GM18861 (cell line): Measurements from ENCODE around the gene GPLD1.

Source experiments
- ATAC-seq: cut with Tn5 transposase; IDR thresholded peaks from one replicate; pipeline ENCODE4 v1.9.1; 2021; ENCODE audit not compliant: unreplicated experiment

Gene GPLD1

DNA sequence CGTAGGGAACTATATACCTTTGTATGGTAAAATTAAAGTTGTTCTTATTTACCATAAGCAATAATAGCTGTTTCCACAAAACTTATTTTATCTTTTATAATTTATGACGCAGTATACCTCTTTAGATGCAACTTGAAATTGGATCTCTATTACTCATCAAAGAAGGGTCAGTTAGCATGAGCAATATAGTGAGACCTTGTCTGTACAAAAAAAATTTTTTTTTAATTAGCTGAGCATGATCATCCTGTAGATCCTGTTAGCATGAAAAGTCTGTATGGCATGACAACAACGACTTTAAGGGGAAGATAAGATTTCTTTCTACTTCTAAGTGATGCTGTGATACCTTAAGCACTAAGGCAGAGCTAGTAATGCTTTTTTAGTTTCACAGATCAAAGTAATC is 11.3 kb upstream of the GPLD1 start:
- no peak for ATAC-seq

DNA sequence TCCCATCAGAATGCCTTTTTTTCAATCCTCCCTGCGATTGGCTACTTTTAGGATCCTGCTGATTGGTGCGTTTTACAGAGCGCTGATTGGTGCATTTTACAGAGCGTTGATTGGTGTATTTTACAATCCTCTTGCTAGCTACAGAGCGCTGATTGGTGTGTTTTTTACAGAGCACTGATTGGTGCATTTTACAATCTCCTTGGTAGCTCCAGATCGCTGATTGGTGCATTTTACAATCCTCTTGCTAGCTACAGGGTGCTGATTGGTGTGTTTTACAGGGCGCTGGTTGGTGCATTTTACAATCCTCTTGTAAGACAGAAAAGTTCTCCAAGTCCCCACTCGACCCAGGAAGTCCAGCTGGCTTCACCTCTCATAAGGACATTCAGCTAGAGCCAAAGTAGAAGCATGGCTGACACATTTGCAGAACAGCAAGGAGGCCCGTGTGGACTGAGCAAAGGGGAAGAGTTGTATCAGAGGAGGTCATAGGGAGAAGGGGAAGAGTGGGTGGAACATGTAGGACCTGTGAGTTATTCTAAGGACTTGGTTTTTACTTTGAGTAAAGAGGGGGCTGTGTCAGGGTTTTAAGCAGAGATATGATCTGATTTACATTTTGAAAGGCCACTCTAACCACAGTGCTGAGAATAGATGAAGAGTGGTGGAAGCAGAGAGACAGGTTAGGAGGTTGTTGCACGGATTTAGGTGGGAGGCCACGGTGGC is 8.0 kb upstream of the GPLD1 start:
- no peak for ATAC-seq

DNA sequence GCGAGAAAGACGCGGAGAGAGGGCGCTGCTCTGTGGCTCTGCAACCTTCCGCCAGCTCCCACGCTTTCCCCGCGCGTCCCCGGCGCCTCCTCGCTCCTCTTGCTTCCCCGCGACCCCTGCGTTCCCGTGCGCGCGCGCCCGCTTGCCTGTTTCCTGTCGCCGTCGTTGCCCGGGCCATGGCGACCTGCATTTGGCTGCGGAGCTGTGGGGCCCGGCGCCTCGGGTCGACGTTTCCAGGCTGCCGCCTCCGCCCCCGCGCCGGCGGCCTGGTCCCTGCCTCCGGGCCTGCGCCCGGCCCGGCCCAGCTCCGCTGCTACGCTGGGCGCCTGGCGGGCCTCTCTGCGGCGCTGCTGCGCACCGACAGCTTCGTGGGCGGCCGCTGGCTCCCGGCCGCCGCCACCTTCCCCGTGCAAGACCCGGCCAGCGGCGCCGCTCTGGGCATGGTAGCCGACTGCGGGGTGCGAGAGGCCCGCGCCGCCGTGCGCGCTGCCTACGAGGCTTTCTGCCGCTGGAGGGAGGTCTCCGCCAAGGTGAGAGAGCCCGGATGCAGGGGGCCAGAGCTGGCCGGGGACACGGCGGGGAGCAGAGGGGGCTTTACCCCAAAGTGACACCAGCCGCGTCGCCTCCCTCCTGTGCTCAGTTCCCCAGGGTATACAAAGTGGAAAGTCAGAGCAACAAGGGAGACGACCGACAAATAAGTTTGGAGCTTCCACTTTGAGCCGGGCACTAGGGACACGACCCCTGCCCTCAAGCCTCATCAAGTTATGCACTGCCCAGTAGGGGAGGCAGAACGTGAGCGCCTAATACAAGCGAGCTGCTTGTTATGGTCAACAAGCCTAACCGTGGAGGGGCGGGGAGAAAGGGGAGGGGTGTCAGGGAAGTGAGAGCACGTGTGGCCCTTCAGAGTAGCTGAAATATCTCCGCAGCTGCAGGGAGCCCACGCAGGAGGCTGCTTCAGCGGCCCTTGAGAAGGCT is 5.7 kb upstream of the GPLD1 start, which contains the start of gene ALDH5A1:
ALDH5A1 (plus strand) TSS at position 149 of the 975 bp plus-strand sequence; CDS start at position 177, 28 bp downstream.
- peak; percentile 57 for ATAC-seq

DNA sequence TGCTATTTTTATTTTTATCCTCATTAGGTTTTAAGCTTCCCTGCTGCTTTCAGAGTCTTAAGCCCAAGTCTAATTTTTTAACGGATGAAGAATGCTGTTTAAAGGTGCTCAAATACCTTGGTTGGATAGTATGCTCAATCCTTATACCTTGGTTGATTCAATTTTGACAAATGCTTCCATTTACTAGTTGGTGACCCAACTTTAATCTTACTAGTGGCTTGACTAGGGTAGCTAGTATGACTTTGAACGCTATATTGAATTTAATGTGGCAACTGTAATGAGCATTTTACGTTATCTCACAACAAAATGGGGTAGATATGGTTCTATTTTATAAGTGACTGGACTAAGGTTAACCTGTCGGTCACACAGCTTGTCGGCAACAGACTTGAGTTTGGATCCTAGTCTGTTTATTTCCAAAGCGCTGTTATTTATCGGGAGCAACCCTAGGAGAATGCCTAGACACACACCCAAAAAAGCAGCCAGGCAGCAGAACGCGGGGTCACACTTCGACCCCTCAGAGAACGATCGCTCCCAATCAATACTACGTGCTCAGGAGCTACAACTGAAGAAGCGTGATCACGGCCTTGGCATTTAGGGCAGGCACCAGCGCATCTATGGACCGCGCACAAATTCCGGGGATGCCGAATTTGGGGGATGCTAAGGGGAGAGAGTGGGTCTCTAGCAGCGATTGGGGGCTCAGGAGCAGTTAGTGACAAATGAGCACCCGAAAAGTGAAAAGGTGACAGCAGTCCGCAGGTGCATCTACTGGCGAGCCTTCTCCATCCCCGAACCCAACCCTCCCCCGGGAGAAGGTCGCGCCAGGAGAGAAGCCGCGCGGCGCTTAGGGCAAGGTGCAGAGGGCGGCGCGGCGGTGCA is 4.8 kb upstream of the GPLD1 start:
- no peak for ATAC-seq

DNA sequence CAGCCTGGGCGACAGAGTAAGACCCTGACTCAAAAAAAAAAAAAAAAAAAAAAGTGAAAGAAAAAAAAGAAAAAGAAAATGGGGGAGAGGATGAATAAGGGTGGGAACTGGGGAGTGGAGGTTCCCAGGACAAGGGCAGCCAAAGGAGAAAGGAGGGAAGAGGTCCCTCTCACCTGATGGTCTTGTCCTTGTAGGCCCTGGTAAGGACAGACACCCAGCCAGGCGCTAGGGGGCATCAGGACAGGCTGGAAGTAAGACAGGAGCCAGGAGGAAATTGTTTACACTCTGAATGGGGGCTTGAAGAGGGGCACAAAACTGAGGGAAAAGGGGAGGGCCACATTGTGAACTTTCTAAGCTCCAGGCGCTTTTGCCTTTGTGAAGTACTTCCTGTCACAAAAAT is 3.1 kb upstream of the GPLD1 start:
- ATAC-seq: no peak

DNA sequence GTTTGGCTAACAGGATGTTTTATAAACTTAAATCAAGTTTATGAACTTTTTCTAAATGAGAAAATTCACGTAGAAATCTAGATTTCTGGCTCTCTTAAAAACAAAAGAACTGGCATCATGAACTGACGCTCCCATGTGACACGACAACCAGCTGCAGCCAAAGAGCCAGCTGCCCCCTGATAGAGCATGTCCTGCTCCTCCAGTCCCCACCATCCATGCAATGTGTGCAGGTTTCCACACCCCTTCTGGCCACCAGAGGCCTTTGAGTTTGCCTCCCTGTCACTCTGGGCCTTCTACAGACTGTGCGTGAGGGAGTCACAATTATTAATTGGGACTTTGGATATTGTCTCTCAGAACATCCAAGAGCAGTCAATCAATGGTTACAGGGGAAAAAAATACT is 1.6 kb upstream of the GPLD1 start:
- no peak for ATAC-seq

DNA sequence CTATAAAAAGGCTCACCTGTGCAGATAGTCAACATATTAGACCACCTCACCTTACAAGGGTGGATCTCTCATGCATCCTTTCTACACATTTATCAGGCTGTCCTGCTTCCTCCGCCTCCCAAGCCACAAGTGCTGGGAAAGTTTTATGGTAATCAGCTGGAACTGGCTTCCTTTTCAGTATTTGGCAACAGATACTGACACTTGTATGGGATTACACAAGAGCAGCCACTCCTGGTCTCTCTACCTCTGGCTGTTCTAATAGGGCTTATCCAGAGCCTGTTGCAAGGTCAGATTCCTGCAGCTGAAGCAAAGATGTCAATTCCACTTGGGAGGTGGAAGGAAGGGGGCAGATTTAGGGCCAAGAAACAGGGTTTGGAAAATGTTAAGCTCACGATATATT is 503 bp upstream of the GPLD1 start:
- ATAC-seq: no peak

DNA sequence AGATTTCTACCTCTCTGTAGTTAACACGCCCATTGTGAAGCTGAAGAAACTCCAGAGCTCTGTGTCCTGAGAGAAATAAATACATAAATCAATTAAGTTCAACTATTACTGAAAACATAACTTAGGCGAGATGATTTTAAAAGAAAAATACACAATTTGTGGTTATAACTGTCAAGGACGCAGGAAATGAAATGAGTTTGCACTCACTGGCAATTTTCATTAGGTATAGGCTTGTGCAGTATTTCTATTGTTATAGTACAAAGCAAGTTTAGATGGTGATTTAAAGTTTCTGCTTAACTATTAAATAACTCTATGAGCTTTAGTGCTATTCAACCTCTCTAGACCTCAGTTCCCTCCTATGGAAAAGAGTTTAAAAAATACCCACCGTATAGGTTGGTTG is 3.3 kb downstream of the GPLD1 start:
- no peak for ATAC-seq

DNA sequence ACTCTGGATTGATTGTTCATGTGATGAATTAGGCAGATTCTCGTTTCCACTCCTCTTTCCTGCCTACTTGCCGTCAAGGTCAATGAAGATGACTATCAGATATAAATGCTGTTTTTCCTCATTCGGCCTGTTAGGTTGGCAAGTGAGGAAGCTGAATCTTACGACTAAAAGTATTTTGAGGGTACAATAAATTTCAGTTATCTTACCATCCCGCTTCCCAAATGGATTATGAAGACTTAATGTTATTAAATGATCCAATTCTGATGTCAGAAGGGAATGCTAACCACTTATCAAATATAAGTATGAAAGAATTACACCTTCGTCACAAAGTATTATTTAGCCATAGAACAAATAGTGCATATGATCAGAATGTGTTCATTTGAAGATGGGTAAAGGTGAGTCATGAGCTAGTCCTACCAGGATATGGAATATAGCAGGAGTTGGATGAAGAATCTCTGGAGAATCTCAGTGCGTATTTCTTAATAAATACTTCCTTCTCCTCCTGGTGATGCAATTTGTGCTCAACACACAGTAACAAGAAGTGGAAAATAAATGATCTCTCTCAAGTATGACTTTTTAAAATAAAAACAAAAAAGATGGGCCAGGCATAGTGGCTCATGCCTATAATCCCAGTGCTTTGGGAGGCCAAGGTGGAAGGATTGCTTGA is 4.6 kb downstream of the GPLD1 start:
- no peak for ATAC-seq

DNA sequence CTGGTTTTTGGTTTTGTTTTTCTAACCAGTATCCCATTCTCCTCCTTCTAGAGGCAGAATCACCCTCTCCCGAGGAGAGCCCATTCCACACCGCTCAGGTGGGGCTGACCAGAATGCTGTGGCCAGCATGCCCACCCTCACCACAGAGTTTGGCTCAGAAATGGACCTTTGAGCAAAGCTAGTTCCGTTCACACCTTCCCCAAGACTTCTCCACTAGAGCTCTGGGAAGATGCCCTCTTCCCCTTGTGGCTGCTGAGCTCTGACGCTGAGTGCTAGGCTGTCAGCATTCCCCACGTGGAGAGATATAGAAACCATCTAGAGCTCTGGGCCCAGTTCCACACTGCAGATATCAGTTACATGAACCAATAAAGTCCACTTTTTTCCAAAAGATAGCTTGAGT is 7.9 kb downstream of the GPLD1 start:
- no peak for ATAC-seq

DNA sequence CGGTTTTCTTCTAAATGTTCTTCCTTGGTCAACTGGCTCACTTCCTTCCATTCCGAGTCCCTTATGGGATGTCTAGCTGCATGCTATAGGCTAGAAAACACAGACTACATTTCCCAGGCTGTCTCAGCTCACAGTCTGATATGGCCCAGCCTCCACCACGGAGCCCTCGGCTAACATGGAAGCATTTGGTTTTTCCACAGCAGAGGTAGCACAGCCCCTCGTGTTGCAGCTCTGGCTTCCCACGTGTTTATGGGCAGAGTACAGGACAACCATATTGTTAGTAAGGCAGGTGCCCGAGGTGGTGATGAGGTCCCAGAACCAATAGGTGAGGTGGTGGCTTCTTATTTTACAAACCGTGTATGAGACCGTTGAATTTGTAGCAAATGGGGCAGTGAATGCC is 8.7 kb downstream of the GPLD1 start:
- no peak for ATAC-seq

DNA sequence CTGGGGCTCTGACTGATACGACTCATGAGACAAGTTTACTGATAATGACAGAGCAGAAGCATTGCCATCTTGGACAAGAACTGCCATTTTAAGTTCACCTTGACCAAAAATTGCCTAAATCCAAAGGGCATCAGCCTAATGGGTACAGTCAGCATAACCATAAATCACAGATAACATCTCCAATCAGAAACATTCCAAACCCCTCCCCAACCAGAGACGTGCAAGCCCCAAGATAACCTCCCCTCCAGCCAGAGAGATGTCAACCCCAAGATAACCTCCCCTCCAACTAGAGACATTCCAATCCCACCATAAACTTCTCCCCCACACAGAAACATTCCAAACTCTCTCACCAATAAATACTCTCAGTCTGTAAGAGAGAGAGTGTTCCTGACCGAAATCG is 10.5 kb downstream of the GPLD1 start:
- ATAC-seq: no peak

DNA sequence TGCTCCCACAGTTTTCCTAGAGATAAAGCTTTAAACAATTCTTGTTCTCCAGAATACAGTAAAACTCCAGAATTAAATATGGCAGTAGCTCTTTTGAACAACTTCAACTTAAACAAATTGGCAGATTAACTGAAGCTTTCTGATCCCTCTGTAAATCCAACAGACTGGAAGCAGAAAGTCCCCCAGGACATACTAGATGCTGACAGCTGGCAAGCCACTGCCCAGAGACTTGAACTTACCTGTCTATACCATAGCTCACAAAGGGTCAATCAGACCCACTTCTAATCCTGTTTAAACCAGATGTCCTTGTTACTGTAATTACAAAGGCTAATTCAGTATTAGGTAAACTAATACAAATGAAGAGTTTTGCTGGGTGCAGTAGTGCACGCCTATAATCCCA is 12.3 kb downstream of the GPLD1 start:
- no peak for ATAC-seq

DNA sequence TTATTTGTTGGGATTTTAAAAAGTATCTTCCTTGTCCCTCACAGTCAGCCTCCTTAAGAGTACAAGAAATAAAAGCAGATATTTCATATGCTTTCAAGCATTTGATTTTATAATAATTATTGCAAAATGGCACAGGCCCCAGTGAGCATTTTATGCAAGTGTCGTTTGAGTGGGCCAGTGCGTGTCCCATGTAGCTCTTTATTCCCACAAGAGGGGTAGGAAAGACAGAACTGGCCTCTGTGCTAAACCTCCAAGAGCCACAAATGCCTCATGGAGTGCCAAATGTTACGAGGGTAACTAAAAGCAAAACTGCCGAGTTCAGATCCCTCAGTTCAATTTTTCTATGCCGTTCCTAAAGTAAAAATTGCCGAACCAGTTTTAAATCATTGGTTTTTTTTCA is 12.7 kb downstream of the GPLD1 start:
- ATAC-seq: no peak

DNA sequence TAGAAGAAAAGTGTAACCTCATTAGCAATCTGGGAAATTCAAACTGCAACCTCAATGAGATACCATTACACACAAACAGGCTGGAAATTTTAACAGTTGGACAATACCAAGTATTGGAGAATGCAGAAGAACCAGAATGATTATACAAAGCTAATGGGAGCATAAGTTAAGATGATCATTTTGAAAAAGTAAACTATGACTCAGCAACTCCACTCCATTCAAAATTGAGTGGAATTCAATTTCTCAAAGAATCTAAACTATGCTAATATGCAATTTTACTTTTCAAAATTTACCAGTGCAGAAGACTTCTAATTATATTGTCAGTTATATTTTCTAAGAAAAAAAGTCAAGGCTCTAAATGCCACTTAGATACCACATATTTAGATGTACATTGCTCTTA is 17.2 kb downstream of the GPLD1 start:
- ATAC-seq: no peak

DNA sequence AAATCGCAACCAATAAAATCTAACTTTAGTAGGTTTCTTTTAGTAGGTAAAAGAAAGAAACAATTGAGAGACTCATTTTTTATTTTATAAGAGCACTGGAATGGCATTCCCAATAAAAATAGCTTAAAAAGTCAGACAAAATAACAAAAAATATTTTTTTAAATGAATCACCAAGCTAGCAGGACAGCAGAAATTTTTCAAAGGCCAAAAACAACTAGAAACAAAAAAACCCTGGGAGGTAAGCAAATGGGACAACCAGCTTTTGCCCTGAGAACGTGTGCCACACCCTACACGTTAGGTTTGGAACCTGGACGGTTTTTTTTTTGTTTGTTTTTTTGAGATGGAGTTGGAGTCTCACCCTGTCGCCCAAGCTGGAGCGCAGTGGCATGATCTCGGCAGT is 19.6 kb downstream of the GPLD1 start:
- ATAC-seq: no peak

DNA sequence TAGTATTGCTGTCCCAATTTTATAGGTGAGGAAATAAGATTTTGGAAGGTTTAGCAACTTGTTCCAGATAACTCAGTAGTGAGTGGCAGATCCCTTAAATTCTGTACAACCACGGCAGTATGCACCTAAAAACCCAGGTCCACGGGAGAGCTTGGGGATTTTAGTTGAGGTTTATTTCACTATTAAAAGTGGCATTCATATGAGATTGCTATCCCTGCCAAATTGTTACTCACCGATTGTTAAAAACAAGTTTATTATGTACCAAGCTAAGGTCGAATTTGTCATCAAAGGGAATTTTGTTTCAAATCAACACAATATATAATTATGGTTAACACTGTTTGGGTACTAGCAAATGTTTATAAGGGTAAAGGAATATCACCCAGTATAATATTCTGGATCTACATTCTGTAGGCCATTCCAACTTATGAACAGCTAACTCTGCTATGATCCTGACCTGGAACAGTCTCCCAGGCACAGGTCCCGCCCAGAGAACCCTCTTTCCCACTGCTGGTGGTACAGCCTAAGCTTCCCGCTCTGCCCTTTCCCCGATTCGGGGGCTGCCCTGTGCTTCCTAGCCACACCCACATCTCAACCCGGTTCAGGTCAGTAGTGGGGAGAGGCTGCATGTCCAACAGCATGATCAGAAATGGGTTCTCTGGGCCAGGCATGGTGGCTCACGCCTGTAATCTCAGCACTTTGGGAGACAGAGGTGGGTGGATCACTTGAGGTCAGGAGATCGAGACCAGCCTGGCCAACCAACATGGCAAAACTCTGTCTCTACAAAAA is 24.9 kb downstream of the GPLD1 start:
- ATAC-seq: no peak

DNA sequence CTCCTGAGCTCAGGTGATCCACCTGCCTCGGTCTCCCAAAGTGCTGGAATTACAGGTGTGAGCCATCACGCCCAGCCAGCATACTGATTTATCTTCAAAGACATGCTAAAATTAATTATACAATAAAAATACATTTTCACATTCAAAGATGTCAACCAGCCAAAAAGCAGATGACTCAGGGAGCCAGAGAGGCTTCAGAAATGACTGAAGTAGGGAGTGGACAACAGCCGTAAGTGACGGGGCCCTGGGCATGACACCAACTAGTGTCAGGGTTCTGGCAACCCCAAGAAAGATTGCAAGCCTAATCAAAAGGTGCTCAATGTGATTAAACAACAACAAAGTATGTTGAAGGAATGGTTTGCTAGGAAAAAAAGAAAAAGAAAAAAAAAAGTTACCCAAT is 28.4 kb downstream of the GPLD1 start:
- no peak for ATAC-seq

DNA sequence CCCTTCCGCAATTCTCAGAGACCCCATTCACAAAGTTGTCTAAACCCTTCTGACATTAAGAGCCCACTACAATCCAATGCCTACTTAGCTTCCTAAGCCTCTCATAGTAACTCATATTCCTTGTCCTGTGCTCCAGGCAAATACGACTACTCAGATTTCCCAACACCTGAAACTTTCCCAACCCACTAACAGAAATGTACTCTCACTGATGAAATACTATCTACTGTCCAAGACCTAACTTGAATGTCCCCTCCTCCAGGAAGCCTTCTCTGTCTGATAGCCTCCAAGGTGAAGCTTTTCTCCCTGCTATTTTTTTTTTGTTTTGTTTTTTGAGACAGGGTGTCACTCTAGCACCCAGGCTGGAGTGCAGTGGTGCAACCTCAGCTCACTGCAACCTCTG is 30.4 kb downstream of the GPLD1 start:
- ATAC-seq: no peak

DNA sequence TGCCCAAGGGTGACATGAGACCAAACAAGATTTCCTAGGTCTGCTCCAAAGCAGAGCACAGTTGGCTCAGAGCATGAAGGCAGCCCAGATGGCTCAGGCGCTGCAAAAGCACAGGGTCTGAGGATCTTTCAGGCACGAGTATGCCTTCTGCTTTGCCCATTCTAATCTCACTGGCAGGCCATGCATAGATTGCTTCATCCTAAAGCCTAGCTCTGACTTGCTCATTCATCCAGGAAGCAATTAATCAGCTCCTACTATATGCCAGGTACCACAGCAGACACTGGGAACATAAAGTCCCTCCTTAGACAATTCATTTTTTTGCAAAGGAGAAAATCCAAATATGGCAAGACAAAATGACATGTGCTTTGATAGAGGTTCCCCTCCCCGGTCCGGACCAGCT is 31.2 kb downstream of the GPLD1 start:
- ATAC-seq: no peak
